Type B pancreatic cell (in vitro differentiated cells): ENCODE measurements around the gene CSNK1G2. TPM values are rescaled to one million over a fixed set of nuclear protein-coding genes. Genes with fewer than 3 reads are reported as not detected.
A peak's percentile ranks its signal among the peaks of the same experiment; 100 is the strongest.

Experiments used
- DNase-seq: peaks from one replicate; pipeline ENCODE4 v3.0.0; 2021; ENCODE audit warnings: mixed read lengths; ENCODE audit not compliant: unreplicated experiment; ENCODE audit errors: extremely low spot score
- H3K27ac Mint-ChIP-seq: 2 replicates; pipeline ENCODE4 v1.8.0; 2021; ENCODE audit warnings: mild to moderate bottlenecking, mixed read lengths
- H3K27me3 Mint-ChIP-seq: 2 replicates; pipeline ENCODE4 v1.8.0; 2021; ENCODE audit warnings: mixed read lengths
- H3K36me3 Mint-ChIP-seq: 2 replicates; pipeline ENCODE4 v1.8.0; 2021; ENCODE audit warnings: mixed read lengths
- H3K4me1 Mint-ChIP-seq: one replicate; pipeline ENCODE4 v1.8.0; 2021; ENCODE audit warnings: mixed read lengths; ENCODE audit not compliant: unreplicated experiment
- H3K4me3 Mint-ChIP-seq: 2 replicates; pipeline ENCODE4 v1.8.0; 2021; ENCODE audit warnings: mild to moderate bottlenecking, mixed read lengths
- H3K9me3 Mint-ChIP-seq: 2 replicates; pipeline ENCODE4 v1.8.0; 2021; ENCODE audit warnings: mixed read lengths
- total RNA-seq: library from RNA; stranded (reverse); gene quantifications from 2 replicates; pipeline ENCODE4 v1.2.1, GENCODE V29; 2021; ENCODE audit warnings: low replicate concordance
- TF ChIP-seq, protein P1 (sequence below): fragments of 200-600 bp; sonication (generic); conservative IDR thresholded peaks from 2 replicates; pipeline ENCODE4 v1.5.0; 2021; ENCODE audit warnings: antibody characterized with exemption, mild to moderate bottlenecking

Gene CSNK1G2
- total RNA-seq, 1 donor from 2014 or later, result 71.6 TPM

DNA sequence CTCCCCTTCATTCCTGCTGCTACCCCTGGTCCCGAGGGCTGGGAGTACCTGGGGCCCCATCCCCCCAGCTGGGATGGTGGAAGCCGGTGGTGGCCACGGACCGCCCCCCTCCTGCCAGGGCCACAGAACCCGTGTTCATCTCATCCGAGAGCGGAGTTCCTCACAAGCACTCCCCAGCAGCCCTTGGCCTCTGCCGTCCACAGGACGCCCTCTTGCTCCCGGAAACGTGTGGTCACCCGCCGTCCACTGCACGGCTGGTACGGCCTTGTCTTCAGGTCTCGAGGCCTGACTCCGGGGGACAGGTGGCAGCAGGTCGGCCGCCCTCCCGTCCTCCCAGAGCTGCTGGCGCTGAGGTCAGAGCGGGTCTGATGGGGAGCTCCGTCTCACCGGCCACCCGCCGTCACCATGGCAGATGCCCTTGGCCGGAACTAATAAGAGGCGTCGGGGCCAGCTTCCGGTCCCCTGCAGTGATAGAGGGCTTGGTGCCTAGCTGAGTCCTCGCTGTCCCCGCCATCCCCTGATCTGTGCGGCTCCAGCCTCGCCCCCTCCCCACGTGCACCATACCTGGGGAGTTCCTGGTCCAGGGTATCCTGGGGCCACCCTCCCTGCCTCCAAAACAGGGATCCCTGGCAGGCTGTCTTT, 16.5 kb upstream of the CSNK1G2 start:
- Mint-ChIP-seq H3K27me3 (no peaks in the 10 kb centered on the region), H3K4me3 (no peak overlapping the region), H3K4me1 (peaks cover 6% of the 10 kb centered on the region), H3K27ac (no peak overlapping the region), H3K36me3 (peaks cover 5% of the 10 kb centered on the region), H3K9me3 (no peaks in the 10 kb centered on the region)
- TF ChIP-seq, protein P1, sequence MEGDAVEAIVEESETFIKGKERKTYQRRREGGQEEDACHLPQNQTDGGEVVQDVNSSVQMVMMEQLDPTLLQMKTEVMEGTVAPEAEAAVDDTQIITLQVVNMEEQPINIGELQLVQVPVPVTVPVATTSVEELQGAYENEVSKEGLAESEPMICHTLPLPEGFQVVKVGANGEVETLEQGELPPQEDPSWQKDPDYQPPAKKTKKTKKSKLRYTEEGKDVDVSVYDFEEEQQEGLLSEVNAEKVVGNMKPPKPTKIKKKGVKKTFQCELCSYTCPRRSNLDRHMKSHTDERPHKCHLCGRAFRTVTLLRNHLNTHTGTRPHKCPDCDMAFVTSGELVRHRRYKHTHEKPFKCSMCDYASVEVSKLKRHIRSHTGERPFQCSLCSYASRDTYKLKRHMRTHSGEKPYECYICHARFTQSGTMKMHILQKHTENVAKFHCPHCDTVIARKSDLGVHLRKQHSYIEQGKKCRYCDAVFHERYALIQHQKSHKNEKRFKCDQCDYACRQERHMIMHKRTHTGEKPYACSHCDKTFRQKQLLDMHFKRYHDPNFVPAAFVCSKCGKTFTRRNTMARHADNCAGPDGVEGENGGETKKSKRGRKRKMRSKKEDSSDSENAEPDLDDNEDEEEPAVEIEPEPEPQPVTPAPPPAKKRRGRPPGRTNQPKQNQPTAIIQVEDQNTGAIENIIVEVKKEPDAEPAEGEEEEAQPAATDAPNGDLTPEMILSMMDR, result no peak
- no peak for DNase-seq

DNA sequence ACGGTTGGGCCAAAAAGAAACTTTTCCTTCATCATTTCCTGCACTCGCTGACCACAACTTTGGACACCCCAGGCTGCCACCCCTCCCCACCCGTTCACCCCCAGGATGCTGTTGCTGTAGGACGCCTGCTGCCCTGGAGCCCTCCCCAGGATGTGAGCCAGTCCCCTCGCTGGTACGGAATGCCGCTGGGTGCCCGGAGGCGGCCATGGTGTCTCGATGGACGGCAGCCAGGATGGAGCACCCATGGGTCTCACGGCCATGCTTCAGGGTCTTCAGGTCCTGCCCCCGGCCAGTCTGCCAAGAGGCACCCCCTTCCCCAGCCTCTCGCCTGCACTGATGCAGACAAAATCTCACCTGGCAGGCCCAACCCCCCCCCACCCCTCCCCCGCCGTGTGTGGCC, 15.4 kb upstream of the CSNK1G2 start:
- H3K4me1 Mint-ChIP-seq, result peaks cover 6% of the 10 kb centered on the region
- peaks cover 5% of the 10 kb centered on the region for H3K36me3 Mint-ChIP-seq
- no peak for DNase-seq
- no peaks in the 10 kb centered on the region for H3K27me3 Mint-ChIP-seq
- H3K9me3 Mint-ChIP-seq, result no peaks in the 10 kb centered on the region
- no peak overlapping the region for H3K27ac Mint-ChIP-seq
- TF ChIP-seq, protein P1, result no peak
- no peak overlapping the region for H3K4me3 Mint-ChIP-seq

DNA sequence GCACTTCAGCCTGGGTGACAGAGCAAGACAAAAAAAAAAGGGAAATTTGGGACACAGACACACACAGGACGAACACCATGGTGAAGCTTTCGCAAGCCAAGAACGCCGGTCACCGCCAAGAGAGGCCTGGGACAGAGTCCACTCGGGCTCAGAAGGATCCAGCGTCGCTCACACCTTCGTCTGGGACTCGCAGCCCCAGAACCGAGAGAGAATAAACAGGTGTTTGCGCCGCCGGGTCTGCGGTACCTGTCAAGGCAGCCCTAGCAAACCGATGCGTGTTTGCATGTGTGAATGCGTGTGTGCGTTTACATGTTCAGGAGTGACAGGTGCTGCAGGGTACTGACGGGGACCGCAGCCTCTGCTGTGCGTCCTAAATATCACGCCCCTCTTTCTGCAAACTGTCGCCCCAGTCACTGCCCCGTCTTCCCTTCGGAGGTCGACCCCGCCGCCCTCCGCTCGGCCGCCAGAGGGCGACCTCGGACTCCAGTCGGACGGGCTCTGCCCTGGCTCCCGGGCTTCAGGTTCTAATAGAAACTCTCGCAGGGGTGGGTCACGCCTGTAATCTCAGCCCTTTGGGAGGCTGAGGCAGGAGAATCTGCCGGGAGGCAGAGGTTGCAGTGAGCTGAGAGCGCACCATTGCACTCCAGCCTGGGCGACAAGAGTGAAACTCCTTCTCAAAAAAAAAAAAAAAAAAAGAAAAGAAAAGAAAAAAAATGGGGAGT, 11.8 kb upstream of the CSNK1G2 start:
- peak; percentile 85 for DNase-seq
- TF ChIP-seq, protein P1, result peak; percentile 94
- Mint-ChIP-seq H3K36me3 (peaks cover 5% of the 10 kb centered on the region), H3K4me1 (peaks cover 6% of the 10 kb centered on the region), H3K4me3 (peak overlapping the region; percentile 77), H3K27ac (peak overlapping the region; percentile 72), H3K9me3 (no peaks in the 10 kb centered on the region), H3K27me3 (no peaks in the 10 kb centered on the region)

DNA sequence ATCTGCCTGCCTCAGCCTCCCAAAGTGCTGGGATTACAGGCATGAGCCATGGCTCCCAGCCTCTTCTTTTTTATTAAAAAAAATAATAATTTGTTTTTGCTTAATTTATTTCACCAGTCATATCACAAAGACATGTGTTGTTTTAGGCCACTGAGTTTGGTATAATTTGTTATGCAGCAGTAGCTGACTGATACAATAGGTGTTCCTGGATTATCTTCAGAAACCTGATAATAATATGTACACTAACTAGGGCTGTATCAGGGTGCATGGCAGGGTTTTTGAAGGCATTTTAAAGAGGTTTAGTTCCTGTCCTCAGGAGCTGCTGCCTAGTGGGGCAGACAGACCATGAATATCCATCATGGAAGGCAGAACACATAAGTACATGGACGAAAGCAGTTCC, 9.5 kb upstream of the CSNK1G2 start:
- Mint-ChIP-seq H3K27ac (peak overlapping the region; percentile 34), H3K27me3 (no peaks in the 10 kb centered on the region), H3K36me3 (peaks cover 5% of the 10 kb centered on the region), H3K4me1 (peaks cover 6% of the 10 kb centered on the region), H3K9me3 (no peaks in the 10 kb centered on the region), H3K4me3 (peak overlapping the region; percentile 36)
- no peak for DNase-seq
- TF ChIP-seq, protein P1, result no peak

DNA sequence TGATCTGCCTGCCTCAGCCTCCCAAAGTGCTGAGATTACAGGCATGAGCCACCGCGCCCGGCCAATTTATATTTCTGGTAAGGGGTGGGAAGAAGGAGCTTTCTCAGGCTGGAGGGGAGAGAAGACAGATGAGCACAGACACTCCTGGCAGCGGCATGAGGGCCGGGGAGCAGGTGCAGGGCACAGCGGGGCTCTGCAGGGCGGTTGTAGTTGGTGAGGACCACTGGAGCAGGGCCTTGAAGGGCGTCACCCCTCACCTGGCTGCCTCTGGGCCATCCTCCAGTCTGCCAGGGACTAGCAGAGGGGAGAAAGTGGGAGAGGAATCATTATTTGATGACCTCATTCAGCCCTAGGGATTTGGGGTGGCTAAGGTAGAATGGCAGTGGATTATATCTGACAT, 8.6 kb upstream of the CSNK1G2 start:
- no peaks in the 10 kb centered on the region for H3K27me3 Mint-ChIP-seq

More for the DNA sequence above, 8.6 kb upstream of the CSNK1G2 start:
- TF ChIP-seq, protein P1, result no peak
- no peaks in the 10 kb centered on the region for H3K9me3 Mint-ChIP-seq
- H3K4me3 Mint-ChIP-seq, result no peak overlapping the region
- peaks cover 5% of the 10 kb centered on the region for H3K36me3 Mint-ChIP-seq
- no peak for DNase-seq
- H3K4me1 Mint-ChIP-seq, result peaks cover 6% of the 10 kb centered on the region
- no peak overlapping the region for H3K27ac Mint-ChIP-seq
